GM23248 (cell line): ENCODE data around the gene TTLL5. TPM values are rescaled to one million over a fixed set of nuclear protein-coding genes. Genes with fewer than 3 reads are reported as not detected.

Source experiments
- DNase-seq: peaks from one replicate; pipeline ENCODE4 v3.0.0-alpha.2; 2015
- H2AFZ ChIP-seq: fragments of 200-600 bp; sonication (generic); 2 replicates; pipeline ENCODE4 v1.6.1; 2016; ENCODE audit warnings: antibody characterized with exemption
- H3F3A ChIP-seq: fragments of 200-600 bp; sonication (generic); 2 replicates; pipeline ENCODE4 v1.6.1; 2016; ENCODE audit warnings: mild to moderate bottlenecking, antibody characterized with exemption, mixed run types; ENCODE audit not compliant: insufficient read depth
- H3K27ac ChIP-seq: fragments of 200-600 bp; sonication (generic); 2 replicates; pipeline ENCODE4 v1.5.1; 2016; ENCODE audit warnings: mild to moderate bottlenecking
- H3K27me3 ChIP-seq: fragments of 200-600 bp; sonication (generic); replicated peaks from 2 replicates; pipeline ENCODE4 v1.6.1; 2016; ENCODE audit warnings: mild to moderate bottlenecking; ENCODE audit not compliant: insufficient read depth
- H3K36me3 ChIP-seq: fragments of 200-600 bp; sonication (generic); 2 replicates; pipeline ENCODE4 v1.6.1; 2016; ENCODE audit warnings: low read depth, mild to moderate bottlenecking
- H3K4me1 ChIP-seq: fragments of 200-600 bp; sonication (generic); 2 replicates; pipeline ENCODE4 v1.6.1; 2016; ENCODE audit warnings: mild to moderate bottlenecking; ENCODE audit not compliant: insufficient read depth
- H3K4me2 ChIP-seq: fragments of 200-600 bp; sonication (generic); one replicate; pipeline ENCODE4 v1.6.1; 2016; ENCODE audit warnings: mild to moderate bottlenecking; ENCODE audit not compliant: unreplicated experiment
- H3K4me3 ChIP-seq: fragments of 200-600 bp; sonication (generic); 2 replicates; pipeline ENCODE4 v1.5.1; 2016; ENCODE audit warnings: mild to moderate bottlenecking
- H3K79me2 ChIP-seq: fragments of 200-600 bp; sonication (generic); 2 replicates; pipeline ENCODE4 v1.6.1; 2016; ENCODE audit warnings: mild to moderate bottlenecking; ENCODE audit not compliant: insufficient read depth
- H3K9ac ChIP-seq: fragments of 200-600 bp; sonication (generic); 2 replicates; pipeline ENCODE4 v1.6.1; 2016; ENCODE audit warnings: mild to moderate bottlenecking
- H3K9me2 ChIP-seq: fragments of 200-600 bp; sonication (generic); 2 replicates; pipeline ENCODE4 v1.6.1; 2016; ENCODE audit warnings: mixed run types, mild to moderate bottlenecking, moderate library complexity; ENCODE audit not compliant: insufficient read depth
- H3K9me3 ChIP-seq: fragments of 200-600 bp; sonication (generic); one replicate; pipeline ENCODE4 v1.6.1; 2017; ENCODE audit warnings: low read depth
- H4K20me1 ChIP-seq: fragments of 200-600 bp; sonication (generic); 2 replicates; pipeline ENCODE4 v1.6.0; 2016; ENCODE audit not compliant: insufficient read depth
- EZH2 ChIP-seq: fragments of 200-600 bp; sonication (generic); IDR thresholded peaks from 2 replicates; pipeline ENCODE4 v1.6.1; 2018; ENCODE audit warnings: antibody characterized with exemption, mild to moderate bottlenecking; ENCODE audit not compliant: insufficient read depth, poor library complexity, severe bottlenecking
- EZH2phosphoT487 ChIP-seq: fragments of 200-600 bp; sonication (generic); IDR thresholded peaks from 2 replicates; pipeline ENCODE4 v1.6.1; 2018; ENCODE audit warnings: antibody characterized with exemption, moderate library complexity, mild to moderate bottlenecking, low read depth; ENCODE audit not compliant: insufficient read depth
- WGBS, 2 experiments: methylation state at CpG; one replicate each; pipeline ENCODE4 v1.1.6; 2015 to 2017; ENCODE audit warnings: low lambda C conversion rate in 2 of 2, low coverage in 1 of 2; ENCODE audit errors: missing lambda C conversion rate in 2 of 2; 5-methylcytosine and 5-hydroxymethylcytosine counted together
- in situ Hi-C: fragments of 300-500 bp; cut with MboI; formaldehyde crosslinking; loops from 2 replicates; pipeline ENCODE4 v1.15.0; 2020
- polyA plus RNA-seq: library from polyadenylated mRNA; unstranded; fragments of >200 nt; fragmentation: Nextera tagmentation; extraction: Ambion mirVana; gene quantifications from 2 replicates; pipeline ENCODE4 v1.2.1, GENCODE V29; 2016
- total RNA-seq: library from RNA; depleted of rRNA; stranded (reverse); fragments of >200 nt; shearing (Covaris generic); gene quantifications from 2 replicates; pipeline ENCODE4 v1.2.3, GENCODE V29; 2014

Gene TTLL5
- total and polyA plus RNA-seq, 2 experiments from 2014 or later = 14.6 to 17.8 TPM

DNA sequence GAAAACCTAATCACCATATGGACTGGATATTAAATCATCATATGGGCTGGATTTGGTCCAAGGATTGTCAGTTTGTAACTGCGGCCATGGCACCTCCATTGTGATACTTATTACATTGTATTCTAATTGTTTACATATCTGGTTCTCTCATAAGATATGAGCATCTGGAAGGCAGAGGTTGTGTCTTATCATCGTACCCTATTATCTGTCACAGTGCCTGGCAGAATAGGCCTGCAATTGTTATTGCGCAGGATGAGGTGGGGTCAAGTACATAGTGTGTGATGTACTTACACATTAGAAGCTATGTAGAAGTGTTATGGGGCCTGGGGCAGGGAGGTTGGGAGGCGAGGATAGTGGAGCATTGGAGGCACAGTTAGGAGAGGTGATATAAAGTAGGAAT is 329.3 kb downstream of the TTLL5 start:
- no peak overlapping the region for H3K4me3 ChIP-seq
- no peak overlapping the region for H3K4me2 ChIP-seq
- H3K27me3 ChIP-seq = no peaks in the 10 kb centered on the region
- TF ChIP-seq EZH2phosphoT487 (no peak), EZH2 (no peak)
- peaks cover 21% of the 10 kb centered on the region for H3K79me2 ChIP-seq
- no peak for DNase-seq
- 0 out of 2 replicates have a peak, but pooled peaks cover 6% of the 10 kb centered on the region for H3K36me3 ChIP-seq
- H3K27ac ChIP-seq = no peak overlapping the region
- no peak overlapping the region for H2AFZ ChIP-seq
- no peaks in the 10 kb centered on the region for H3K9me2 ChIP-seq
- H4K20me1 ChIP-seq = no peaks in the 10 kb centered on the region
- 90 to 91% methylated on average over 4 of the region's 4 CpGs for WGBS, 2 experiments
- peaks cover 26% of the 10 kb centered on the region; the same call in 1 of the 2 replicates for H3F3A ChIP-seq
- in situ Hi-C loops = no loop called here
- no peaks in the 10 kb centered on the region for H3K9me3 ChIP-seq
- H3K4me1 ChIP-seq = peaks cover 36% of the 10 kb centered on the region
- no peak overlapping the region for H3K9ac ChIP-seq

DNA sequence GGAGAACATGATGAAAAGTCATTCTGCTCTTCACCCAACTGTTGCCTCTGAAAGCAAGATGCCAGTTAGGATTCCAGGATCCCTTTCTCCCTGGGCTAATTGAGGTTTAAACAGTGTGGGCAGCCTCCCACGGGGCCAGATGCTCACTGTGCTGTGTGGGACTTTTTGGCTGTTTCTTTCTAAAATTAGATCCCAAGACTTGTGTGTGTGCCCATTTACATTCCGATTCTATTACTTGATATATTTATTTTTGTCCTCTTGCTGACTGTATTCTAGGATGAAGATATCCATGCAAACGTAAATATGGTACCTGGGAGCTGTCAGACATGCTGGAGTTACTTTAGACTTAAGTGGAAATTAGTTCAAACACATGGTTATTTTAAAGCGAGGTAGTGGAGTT is 330.7 kb downstream of the TTLL5 start:
- H3K4me3 ChIP-seq = no peak overlapping the region
- peaks cover 40% of the 10 kb centered on the region for H3F3A ChIP-seq
- peak overlapping the region; percentile 22 for H3K27ac ChIP-seq
- peaks cover 9% of the 10 kb centered on the region for H3K79me2 ChIP-seq
- H3K4me2 ChIP-seq = no peak overlapping the region
- in situ Hi-C loops = no loop called here
- no peak overlapping the region for H2AFZ ChIP-seq
- no peaks in the 10 kb centered on the region for H3K9me2 ChIP-seq
- peaks cover 47% of the 10 kb centered on the region for H3K4me1 ChIP-seq
- H3K36me3 ChIP-seq = peaks cover 12% of the 10 kb centered on the region; the same call in 1 of the 2 replicates
- H3K9ac ChIP-seq = no peak overlapping the region
- peak; percentile 65 for DNase-seq
- TF ChIP-seq EZH2 (no peak), EZH2phosphoT487 (no peak)
- no peaks in the 10 kb centered on the region for H3K27me3 ChIP-seq
- H3K9me3 ChIP-seq = no peaks in the 10 kb centered on the region
- no peaks in the 10 kb centered on the region for H4K20me1 ChIP-seq
- WGBS, 2 experiments = 47% methylated on average over 4 of the region's 4 CpGs

DNA sequence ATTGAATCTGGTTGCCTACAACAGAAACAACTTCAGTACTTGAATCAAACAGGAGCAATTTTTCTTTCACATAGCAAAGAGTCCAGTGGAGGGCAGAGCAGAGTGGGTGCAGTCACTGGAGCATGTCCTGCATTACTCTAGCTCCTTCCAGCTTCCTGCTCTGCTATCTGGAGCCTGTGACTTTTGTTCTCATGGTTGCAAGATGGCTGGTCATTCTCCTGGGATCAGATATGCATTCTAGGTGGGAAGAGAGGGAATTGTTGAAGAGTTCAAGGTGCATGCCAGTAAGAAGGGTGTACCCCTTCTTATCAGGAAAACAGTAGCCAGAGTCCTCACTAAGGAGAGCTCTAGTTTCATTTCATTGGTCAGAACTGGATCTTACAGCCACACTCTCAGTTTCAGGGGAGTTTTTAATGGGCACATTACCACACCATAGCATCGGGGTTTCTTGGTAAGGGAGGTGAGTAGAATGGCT is 332.6 kb downstream of the TTLL5 start:
- no peak for DNase-seq
- no peak overlapping the region for H3K4me3 ChIP-seq
- H2AFZ ChIP-seq = no peak overlapping the region
- 96 to 100% methylated on average over 1 of the region's 1 CpG for WGBS, 2 experiments
- in situ Hi-C loops = no loop called here
- no peak overlapping the region for H3K4me2 ChIP-seq
- H3K4me1 ChIP-seq = peaks cover 44% of the 10 kb centered on the region
- H3K27me3 ChIP-seq = no peaks in the 10 kb centered on the region
- no peaks in the 10 kb centered on the region for H3K79me2 ChIP-seq
- no peak overlapping the region for H3K27ac ChIP-seq
- TF ChIP-seq EZH2 = no peak
- H3K36me3 ChIP-seq = peaks cover 28% of the 10 kb centered on the region
- no peak overlapping the region for H3K9ac ChIP-seq
- no peaks in the 10 kb centered on the region for H3K9me3 ChIP-seq
- no peaks in the 10 kb centered on the region for H4K20me1 ChIP-seq
- peaks cover 41% of the 10 kb centered on the region for H3F3A ChIP-seq
- no peaks in the 10 kb centered on the region for H3K9me2 ChIP-seq

DNA sequence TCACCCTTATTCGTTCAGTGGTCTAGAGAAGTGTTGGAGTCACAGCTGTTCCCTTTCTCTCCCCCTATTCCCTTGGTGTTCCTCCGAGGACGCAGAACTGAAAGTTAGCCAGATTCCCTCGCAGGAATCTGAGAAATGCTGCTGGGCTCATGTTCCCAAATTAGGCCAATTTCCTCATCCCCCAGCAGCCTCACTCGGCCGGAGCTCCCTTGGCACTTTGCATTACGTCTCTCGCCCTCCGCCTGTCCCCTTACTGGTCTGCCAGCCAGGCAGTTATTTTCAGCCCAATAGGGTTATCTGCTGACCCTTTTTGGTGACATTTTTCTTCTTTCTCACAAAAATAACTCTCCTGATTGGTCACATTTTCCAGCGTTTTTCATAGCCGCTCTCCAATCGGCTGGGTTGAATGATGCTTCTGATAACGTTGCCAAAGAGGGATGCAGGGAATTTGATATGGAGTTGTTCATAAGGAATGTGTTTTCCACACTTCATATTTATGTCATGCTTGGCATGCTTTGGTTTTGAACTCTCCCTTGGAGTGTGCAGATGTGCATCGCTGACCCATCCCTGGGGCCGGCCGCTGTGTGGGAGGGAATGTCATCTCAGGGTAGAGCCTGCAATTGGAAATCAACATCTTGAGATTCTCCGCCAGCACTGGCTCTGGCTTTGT is 334.5 kb downstream of the TTLL5 start:
- no peaks in the 10 kb centered on the region for H3K27me3 ChIP-seq
- peak overlapping the region; percentile 63 for H2AFZ ChIP-seq
- peak overlapping the region; percentile 62 for H3K4me2 ChIP-seq
- no peaks in the 10 kb centered on the region for H3K9me3 ChIP-seq
- no peaks in the 10 kb centered on the region for H4K20me1 ChIP-seq
- in situ Hi-C loops = no loop called here
- H3K27ac ChIP-seq = peak overlapping the region; percentile 62
- H3F3A ChIP-seq = peaks cover 36% of the 10 kb centered on the region
- no peaks in the 10 kb centered on the region for H3K9me2 ChIP-seq
- DNase-seq = peak; percentile 68
- WGBS, 2 experiments = 35 to 40% methylated on average over 17 of the region's 17 CpGs
- H3K36me3 ChIP-seq = peaks cover 35% of the 10 kb centered on the region
- peak overlapping the region; percentile 55 for H3K4me3 ChIP-seq
- H3K4me1 ChIP-seq = peaks cover 35% of the 10 kb centered on the region
- peak overlapping the region; percentile 47 for H3K9ac ChIP-seq
- TF ChIP-seq EZH2phosphoT487 = no peak
- TF ChIP-seq EZH2 = no peak
- H3K79me2 ChIP-seq = no peaks in the 10 kb centered on the region
